ENCODE data around the gene AFF3. TPM values are rescaled to one million over a fixed set of nuclear protein-coding genes. Genes with fewer than 3 reads are reported as not detected.

AFF3 gene
- total RNA-seq, 1 experiment from 2014 or later = 0.22 TPM

DNA sequence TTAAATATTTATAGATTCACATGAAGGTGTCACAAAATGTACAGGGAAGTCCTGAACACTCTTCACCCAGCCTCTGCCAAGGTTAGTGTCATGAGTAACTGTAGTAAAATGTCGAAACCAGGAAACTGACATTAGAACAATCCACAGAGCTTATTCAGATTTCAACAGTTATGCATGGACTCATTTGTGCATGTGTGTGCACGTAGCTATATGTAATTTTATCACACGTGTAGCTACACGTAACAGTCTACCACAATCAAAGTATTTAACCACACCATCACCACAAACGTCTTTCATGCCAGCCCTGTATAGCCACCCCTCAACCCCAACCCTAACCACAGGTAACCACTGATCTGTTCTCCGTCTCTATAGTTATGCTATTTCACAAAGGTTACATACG, 440.9 kb downstream of the AFF3 start:
- no peak overlapping the region for H4K5ac ChIP-seq (ENCODE audit: insufficient read length, low read depth, low read length)
- H3K79me2 ChIP-seq (ENCODE audit: insufficient read depth, low read length) = no peaks in the 10 kb centered on the region
- no peak overlapping the region for H3K18ac ChIP-seq (ENCODE audit: insufficient read length, low read depth, low read length)
- H2BK20ac ChIP-seq (ENCODE audit: low read depth, low read length, poor library complexity, severe bottlenecking) = no peak overlapping the region
- H3K4me1 Mint-ChIP-seq = peaks cover 8 to 13% of the 10 kb centered on the region in 2 experiments
- H3K9ac ChIP-seq (ENCODE audit: extremely low read depth, insufficient read length, low read length) = no peak overlapping the region
- H2BK12ac ChIP-seq (ENCODE audit: insufficient read length, low read depth, low read length) = no peak overlapping the region
- no peak overlapping the region for H3K27ac Mint-ChIP-seq
- H3K4me1 ChIP-seq (ENCODE audit: insufficient read depth, low read length) = peaks cover 3% of the 10 kb centered on the region; the same call in 1 of the 2 replicates
- no peak for DNase-seq
- H4K8ac ChIP-seq (replicated peaks; ENCODE audit: insufficient read length, low read depth, low read length) = no peak overlapping the region
- H3K79me1 ChIP-seq (ENCODE audit: insufficient read depth, low read depth, low read length, poor library complexity, severe bottlenecking) = no peaks in the 10 kb centered on the region
- no peak overlapping the region for H3K27ac ChIP-seq (ENCODE audit: insufficient read length, low read depth, low read length)
- H3K56ac ChIP-seq (ENCODE audit: insufficient read length, low read depth, low read length) = no peak overlapping the region
- H3K23me2 ChIP-seq (ENCODE audit: insufficient read length, low read depth, low read length, poor library complexity, severe bottlenecking) = no peaks in the 10 kb centered on the region
- TF ChIP-seq, protein P1, sequence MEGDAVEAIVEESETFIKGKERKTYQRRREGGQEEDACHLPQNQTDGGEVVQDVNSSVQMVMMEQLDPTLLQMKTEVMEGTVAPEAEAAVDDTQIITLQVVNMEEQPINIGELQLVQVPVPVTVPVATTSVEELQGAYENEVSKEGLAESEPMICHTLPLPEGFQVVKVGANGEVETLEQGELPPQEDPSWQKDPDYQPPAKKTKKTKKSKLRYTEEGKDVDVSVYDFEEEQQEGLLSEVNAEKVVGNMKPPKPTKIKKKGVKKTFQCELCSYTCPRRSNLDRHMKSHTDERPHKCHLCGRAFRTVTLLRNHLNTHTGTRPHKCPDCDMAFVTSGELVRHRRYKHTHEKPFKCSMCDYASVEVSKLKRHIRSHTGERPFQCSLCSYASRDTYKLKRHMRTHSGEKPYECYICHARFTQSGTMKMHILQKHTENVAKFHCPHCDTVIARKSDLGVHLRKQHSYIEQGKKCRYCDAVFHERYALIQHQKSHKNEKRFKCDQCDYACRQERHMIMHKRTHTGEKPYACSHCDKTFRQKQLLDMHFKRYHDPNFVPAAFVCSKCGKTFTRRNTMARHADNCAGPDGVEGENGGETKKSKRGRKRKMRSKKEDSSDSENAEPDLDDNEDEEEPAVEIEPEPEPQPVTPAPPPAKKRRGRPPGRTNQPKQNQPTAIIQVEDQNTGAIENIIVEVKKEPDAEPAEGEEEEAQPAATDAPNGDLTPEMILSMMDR (conservative IDR thresholded peaks at IDR 0.05) = no peak
- WGBS (ENCODE audit: extremely low coverage, insufficient read length, low lambda C conversion rate) = no CpG with 5 or more reads among the region's 7 CpGs
- no peak overlapping the region for H2AK5ac ChIP-seq (ENCODE audit: insufficient read length, low read length)
- no peak overlapping the region for H3K14ac ChIP-seq (ENCODE audit: insufficient read depth, low read length)
- no peak overlapping the region for H3K4me2 ChIP-seq (ENCODE audit: insufficient read depth, insufficient read length, low read length)
- no peaks in the 10 kb centered on the region for H3K27me3 ChIP-seq (ENCODE audit: insufficient read depth, low read length)
- H3T11ph ChIP-seq (ENCODE audit: low read length) = no peak overlapping the region
- H2BK120ac ChIP-seq (ENCODE audit: low read depth, low read length, poor library complexity, severe bottlenecking) = no peak overlapping the region
- no peaks in the 10 kb centered on the region for H4K20me1 ChIP-seq (ENCODE audit: control insufficient read depth, insufficient read depth, insufficient read length)
- H3K9me3 Mint-ChIP-seq = no peaks in the 10 kb centered on the region
- H3K4me3 Mint-ChIP-seq = no peak overlapping the region
- no peak overlapping the region for H2AFZ ChIP-seq (ENCODE audit: low read length)
- H3K27me3 Mint-ChIP-seq (ENCODE audit: low read depth) = peaks cover 4% of the 10 kb centered on the region
- no peak overlapping the region for H4K91ac ChIP-seq (ENCODE audit: insufficient read length, low read depth, low read length)
- no peaks in the 10 kb centered on the region for H3K9me3 ChIP-seq (ENCODE audit: control insufficient read depth, low read depth, low read length)
- no peak overlapping the region for H3K4ac ChIP-seq (ENCODE audit: low read depth, low read length)
- H2BK5ac ChIP-seq (ENCODE audit: insufficient read length, low read length) = no peak overlapping the region
- H3K36me3 Mint-ChIP-seq (ENCODE audit: insufficient read depth in 1 of 3, low read depth in 3 of 3) = no peaks in the 10 kb centered on the region
- no peak overlapping the region for H3K23ac ChIP-seq (ENCODE audit: insufficient read length, low read depth, low read length)
- no peak overlapping the region for H2BK15ac ChIP-seq (ENCODE audit: low read depth, low read length)
